PC-3 (cell line): Measurements from ENCODE around the gene TMEM176A.

ENCODE experiments used
- EZH2 ChIP-seq: fragments of 300-600 bp; sonication (generic); IDR thresholded peaks from one replicate; pipeline ENCODE4 v1.6.1; 2017; ENCODE audit warnings: antibody characterized with exemption, mild to moderate bottlenecking, low read length; ENCODE audit not compliant: unreplicated experiment
- EZH2phosphoT487 ChIP-seq: fragments of 300-600 bp; sonication (generic); IDR thresholded peaks from 2 replicates; pipeline ENCODE4 v1.6.1; 2018; ENCODE audit warnings: mild to moderate bottlenecking, antibody characterized with exemption, low read length, borderline replicate concordance
- TF ChIP-seq, protein P1 (sequence below): fragments of 300-600 bp; sonication (generic); conservative IDR thresholded peaks from 2 replicates; pipeline ENCODE4 v1.5.1; 2017; ENCODE audit warnings: antibody characterized with exemption, low read depth, mild to moderate bottlenecking, low read length

DNA sequence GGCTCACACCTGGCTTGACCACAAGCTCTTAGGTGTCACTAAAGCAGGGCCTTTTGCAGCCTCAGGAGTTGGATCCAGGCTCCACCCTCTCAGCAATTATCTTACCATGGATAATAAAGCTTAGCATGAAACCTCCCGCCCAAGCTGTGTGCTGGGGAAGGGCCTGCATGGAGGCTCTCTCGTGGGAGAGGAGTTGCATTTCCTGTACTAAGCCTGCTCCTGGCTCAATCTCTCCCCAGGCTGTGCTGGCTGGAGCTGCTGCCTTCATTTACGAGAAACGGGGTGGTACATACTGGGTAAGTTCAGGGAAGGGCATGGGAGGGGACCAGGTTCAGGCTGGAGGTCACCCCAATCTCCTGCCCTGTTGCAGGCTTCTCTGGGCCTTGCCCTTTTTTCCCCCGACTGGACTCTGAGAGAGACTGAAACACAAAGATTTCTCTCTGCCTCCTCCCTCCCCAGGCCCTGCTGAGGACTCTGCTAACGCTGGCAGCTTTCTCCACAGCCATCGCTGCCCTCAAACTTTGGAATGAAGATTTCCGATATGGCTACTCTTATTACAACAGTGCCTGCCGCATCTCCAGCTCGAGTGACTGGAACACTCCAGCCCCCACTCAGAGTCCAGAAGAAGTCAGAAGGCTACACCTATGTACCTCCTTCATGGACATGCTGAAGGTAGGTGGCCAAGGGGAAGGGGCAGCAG, 2.7 kb downstream of the TMEM176A start:
- no peak for TF ChIP-seq EZH2
- TF ChIP-seq, protein P1, sequence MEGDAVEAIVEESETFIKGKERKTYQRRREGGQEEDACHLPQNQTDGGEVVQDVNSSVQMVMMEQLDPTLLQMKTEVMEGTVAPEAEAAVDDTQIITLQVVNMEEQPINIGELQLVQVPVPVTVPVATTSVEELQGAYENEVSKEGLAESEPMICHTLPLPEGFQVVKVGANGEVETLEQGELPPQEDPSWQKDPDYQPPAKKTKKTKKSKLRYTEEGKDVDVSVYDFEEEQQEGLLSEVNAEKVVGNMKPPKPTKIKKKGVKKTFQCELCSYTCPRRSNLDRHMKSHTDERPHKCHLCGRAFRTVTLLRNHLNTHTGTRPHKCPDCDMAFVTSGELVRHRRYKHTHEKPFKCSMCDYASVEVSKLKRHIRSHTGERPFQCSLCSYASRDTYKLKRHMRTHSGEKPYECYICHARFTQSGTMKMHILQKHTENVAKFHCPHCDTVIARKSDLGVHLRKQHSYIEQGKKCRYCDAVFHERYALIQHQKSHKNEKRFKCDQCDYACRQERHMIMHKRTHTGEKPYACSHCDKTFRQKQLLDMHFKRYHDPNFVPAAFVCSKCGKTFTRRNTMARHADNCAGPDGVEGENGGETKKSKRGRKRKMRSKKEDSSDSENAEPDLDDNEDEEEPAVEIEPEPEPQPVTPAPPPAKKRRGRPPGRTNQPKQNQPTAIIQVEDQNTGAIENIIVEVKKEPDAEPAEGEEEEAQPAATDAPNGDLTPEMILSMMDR, result no peak
- TF ChIP-seq EZH2phosphoT487, result no peak
